Measurements from ENCODE around the gene IL18RAP.
A peak's percentile ranks its signal among the peaks of the same experiment; 100 is the strongest.

The IL18RAP gene, protein sequence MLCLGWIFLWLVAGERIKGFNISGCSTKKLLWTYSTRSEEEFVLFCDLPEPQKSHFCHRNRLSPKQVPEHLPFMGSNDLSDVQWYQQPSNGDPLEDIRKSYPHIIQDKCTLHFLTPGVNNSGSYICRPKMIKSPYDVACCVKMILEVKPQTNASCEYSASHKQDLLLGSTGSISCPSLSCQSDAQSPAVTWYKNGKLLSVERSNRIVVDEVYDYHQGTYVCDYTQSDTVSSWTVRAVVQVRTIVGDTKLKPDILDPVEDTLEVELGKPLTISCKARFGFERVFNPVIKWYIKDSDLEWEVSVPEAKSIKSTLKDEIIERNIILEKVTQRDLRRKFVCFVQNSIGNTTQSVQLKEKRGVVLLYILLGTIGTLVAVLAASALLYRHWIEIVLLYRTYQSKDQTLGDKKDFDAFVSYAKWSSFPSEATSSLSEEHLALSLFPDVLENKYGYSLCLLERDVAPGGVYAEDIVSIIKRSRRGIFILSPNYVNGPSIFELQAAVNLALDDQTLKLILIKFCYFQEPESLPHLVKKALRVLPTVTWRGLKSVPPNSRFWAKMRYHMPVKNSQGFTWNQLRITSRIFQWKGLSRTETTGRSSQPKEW

DNA sequence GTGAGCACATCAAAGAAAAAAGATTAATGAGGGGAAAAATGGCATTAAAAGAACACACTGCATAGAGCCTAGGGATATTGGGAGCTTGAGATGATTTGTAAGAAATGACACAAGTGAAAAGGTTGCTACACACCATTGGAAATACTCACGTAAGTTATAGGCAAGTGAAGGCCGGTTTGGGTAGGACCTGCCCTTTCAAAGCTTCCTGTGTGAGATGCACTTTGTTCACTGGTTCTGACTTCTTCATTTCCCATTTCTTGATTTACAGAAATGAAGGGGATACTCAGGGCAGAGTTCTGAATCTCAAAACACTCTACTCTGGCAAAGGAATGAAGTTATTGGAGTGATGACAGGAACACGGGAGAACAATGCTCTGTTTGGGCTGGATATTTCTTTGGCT, at the start of gene IL18RAP:
IL18RAP (plus strand) TSS at position 251 of the 400 bp plus-strand sequence; CDS start at position 369, 118 bp downstream.
- no peak for DNase-seq (ENCODE audit: low read depth)

DNA sequence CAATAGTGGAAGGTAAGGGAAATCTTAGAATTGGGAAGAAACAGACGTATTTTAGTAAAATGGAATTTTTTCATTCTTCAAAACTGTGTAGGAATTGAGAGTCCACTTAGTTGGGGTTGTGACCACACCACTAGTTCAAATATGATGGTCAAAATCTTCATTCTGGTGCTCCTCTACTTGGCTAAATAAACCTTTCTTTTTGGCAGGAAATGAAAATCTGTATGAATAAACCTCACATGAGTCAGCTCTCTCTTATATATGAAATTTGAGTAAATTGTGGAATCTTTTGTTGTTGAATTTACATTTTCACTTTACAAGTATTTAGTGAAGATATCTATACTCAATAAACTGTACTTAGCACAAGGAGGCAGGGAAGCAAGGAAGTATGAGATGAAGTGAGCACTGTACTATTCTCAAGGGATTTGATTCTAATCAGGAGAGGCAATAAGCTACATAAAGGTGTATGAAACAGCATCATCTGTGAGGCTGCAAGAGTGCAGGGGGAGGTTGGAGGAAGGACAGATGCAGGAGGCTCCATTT, 46.8 kb upstream of the IL18RAP start:
- no peak for DNase-seq (ENCODE audit: low read depth)

DNA sequence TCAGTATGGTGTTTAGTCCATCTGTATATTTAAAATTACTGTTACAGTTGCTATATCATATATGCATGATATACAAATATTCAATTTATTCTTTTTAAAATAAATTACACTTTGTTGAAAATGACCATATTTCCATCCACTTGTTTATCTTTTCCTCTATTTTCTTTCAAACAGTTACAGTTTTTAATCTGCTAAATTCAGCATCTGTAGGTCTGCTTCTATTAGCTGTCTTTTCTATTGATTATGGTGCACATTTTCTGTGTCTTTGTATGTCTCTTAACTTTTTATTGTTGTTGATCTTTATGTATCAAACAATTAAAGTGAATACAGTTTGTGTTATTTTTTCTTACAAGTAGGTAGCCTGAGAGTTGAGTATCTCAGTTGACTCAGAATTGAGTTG, 39.2 kb upstream of the IL18RAP start:
- DNase-seq (ENCODE audit: low read depth): no peak

GRCh38 chr2:102385522-102385921, 37.4 kb upstream of the IL18RAP start:
- DNase-seq (ENCODE audit: low read depth): no peak

- no peak for DNase-seq (ENCODE audit: low read depth)
Observed at GRCh38 chr2:102386004-102386403, 37.0 kb upstream of the IL18RAP start.

DNA sequence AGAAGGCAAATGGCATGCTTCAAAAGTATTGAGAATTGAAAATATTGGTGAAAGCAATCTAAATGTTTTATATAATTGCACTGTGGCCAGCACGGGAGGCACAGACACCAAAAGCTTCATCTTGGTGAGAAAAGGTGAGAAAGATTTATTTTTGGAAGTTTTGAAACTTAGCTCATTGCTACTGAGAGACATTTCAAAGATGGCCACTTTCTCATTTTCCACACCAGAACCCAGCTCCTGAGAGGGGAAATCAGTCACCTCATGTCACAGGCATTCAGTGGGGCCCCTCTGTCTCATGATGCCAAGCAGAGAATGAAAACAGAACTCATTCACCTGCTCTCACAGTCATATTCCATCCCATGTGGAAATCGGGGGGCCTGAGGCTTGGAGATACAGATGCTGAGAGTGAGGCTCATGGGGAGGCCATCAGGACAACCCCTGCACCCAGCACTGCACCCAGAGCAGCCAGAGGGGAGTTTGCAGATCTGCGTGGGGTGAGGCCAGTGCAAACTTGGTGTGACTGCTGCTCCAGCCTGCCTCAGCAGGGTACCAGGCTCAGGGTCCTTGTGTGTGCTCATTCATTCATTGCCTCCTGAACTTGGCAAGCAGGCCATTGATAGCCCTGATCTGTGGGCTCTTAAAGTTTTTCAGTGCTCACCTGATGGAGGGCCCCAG, 36.0 kb upstream of the IL18RAP start:
- DNase-seq (ENCODE audit: low read depth): no peak

DNA sequence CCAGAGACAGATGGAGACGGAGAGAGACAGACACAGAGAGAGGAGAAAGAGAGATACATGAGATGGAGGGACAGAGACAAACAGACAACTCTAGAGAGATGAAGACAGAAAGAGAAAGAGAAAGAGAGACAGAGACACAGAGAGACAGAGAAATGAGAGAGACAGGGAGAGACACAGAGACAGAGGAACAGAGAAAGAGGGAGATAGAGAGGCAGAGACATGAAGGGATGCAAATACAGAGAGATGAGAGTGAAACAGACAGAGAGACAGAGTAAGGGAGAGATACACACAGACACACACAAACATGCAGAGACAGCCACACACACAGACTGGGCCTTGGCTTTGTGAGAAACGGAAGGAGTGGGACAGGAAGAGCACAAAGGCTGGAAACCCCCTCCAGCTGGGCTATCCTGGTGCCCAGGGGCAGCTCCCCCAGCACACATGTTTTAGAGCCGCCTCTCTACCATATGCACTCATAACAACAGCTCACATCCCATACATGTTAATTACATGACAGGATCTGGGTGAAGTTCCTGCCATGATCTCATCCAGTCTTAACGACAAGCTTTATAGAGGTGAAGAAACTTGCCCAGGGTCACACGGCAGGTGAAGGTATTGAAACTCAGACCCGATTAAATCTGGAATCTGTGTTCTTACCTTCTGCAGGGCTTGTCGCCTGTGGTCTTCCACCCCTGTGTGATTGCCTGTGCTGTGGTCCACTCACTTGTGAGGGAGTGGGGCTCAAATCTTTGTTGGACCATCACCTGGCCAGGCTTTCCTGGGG, 35.0 kb upstream of the IL18RAP start:
- no peak for DNase-seq (ENCODE audit: low read depth)

DNA sequence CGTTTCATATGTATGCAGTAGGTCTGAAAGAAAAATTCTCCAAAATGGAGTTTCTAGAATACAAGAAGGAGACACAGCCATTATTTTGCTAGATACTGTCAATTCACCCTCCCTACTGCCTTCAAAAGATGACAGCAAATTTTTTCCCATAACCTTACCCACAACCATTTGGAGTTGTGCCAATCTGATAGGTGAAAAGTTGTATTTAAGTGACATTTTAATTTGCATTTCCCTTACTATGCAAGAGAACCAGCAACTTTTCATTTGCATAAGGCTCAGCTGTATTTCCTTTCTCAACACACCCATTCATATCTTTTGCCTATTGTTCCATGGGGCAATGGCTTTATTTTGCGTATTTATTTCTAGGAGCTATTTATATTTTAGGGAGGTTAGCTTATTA, 31.4 kb upstream of the IL18RAP start:
- peak; percentile 24 for DNase-seq (ENCODE audit: low read depth)

DNA sequence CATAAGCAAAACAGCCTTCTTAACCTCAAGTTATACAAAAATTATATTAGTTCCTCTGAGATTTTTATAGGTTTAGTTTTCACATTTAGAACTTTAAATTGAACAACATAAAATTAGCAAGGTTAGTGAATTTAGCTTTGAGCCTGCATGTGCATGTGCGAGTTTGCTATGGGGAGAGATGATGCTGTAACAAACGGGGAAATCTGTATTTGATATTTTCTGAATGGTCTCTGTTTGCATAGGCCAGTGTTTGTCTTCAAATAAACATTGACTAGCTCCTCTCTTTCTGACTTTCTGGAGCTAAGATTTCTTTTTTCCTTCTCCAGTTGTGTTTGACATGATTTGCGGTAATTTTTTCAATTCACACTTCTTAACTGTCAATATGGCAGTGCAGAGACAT, 30.9 kb upstream of the IL18RAP start:
- DNase-seq (ENCODE audit: low read depth): no peak

GRCh38 chr2:102392942-102393341, 30.0 kb upstream of the IL18RAP start:
- DNase-seq (ENCODE audit: low read depth): no peak

GRCh38 chr2:102396012-102396411, 26.9 kb upstream of the IL18RAP start:
- no peak for DNase-seq (ENCODE audit: low read depth)

GRCh38 chr2:102397209-102397608, 25.8 kb upstream of the IL18RAP start:
- DNase-seq (ENCODE audit: low read depth): no peak

- no peak for DNase-seq (ENCODE audit: low read depth)
Observed at GRCh38 chr2:102399499-102400141, 23.3 kb upstream of the IL18RAP start.

GRCh38 chr2:102401456-102401855, 21.5 kb upstream of the IL18RAP start:
- no peak for DNase-seq (ENCODE audit: low read depth)

GRCh38 chr2:102401865-102402264, 21.1 kb upstream of the IL18RAP start:
- DNase-seq (ENCODE audit: low read depth): no peak

GRCh38 chr2:102410952-102411351, 12.0 kb upstream of the IL18RAP start:
- DNase-seq (ENCODE audit: low read depth): no peak

GRCh38 chr2:102412199-102412598, 10.8 kb upstream of the IL18RAP start:
- DNase-seq (ENCODE audit: low read depth): no peak

- no peak for DNase-seq (ENCODE audit: low read depth)
Observed at GRCh38 chr2:102417946-102418345, 5.0 kb upstream of the IL18RAP start.

GRCh38 chr2:102418421-102418961, 4.5 kb upstream of the IL18RAP start:
- no peak for DNase-seq (ENCODE audit: low read depth)

GRCh38 chr2:102420290-102420689, 2.7 kb upstream of the IL18RAP start:
- DNase-seq (ENCODE audit: low read depth): no peak
